K562 (cell line): ENCODE data around the gene ZBTB20. TPM values are rescaled to one million over a fixed set of nuclear protein-coding genes. Genes with fewer than 3 reads are reported as not detected.

ENCODE experiments used
- ATAC-seq: fragments of 200-7000 bp; cut with Tn5 transposase; 3 replicates; pipeline ENCODE4 v1.9.1; 2020; ENCODE audit warnings: moderate library complexity
- BruUV-seq: library from RNA; stranded (reverse); fragments of 400-500 nt; replicated peaks from 2 replicates; lab custom pipeline; 2021; lab: Mats Ljungman, UMichigan
- CTCF ChIA-PET: fragments of 300-600 bp; formaldehyde crosslinking; extraction: SDS; loops from one replicate; lab custom pipeline; 2021; ENCODE audit warnings: low intra/inter-chr PET ratio; lab: Yijun Ruan, JAX
- POLR2A ChIA-PET: fragments of 300-600, 350-650 bp; sonication (Branson Sonifier 250); formaldehyde crosslinking; extraction: SDS; loops from one replicate; lab custom pipeline; 2021; ENCODE audit warnings: antibody characterized with exemption, inconsistent platforms; lab: Yijun Ruan, JAX
- DNase-seq, 4 experiments: peaks; one replicate each; pipeline versions ENCODE4 v3.0.0 to v3.0.0-alpha.2; 2011 to 2018; ENCODE audit warnings: low spot score in 3 of 4, mixed read lengths in 3 of 4; ENCODE audit errors: extremely low read depth in 1 of 4
- FAIRE-seq: peaks from 2 replicates; lab custom pipeline; 2011; peaks lifted over from hg19 to GRCh38; lab: Jason Lieb, UNC
- H2AFZ ChIP-seq: 2 replicates; pipeline ENCODE4 v1.6.0; 2011; ENCODE audit warnings: low read depth, low read length, control low read depth, inconsistent platforms
- H3K27ac ChIP-seq: fragments of 200-600 bp; 3 replicates; pipeline ENCODE4 v1.8.0; 2011; ENCODE audit warnings: low read depth, mild to moderate bottlenecking, control low read depth, inconsistent platforms, low read length, moderate library complexity, mixed read lengths; ENCODE audit errors: extremely low read depth
- H3K27me3 ChIP-seq, 2 experiments: fragments of 300-600 bp in 1 of 2; 2 replicates in 1 of 2; 3 replicates in 1 of 2; pipeline versions ENCODE4 v1.6.0 to v1.8.0; 2011; ENCODE audit warnings: inconsistent platforms in 2 of 2, low read length in 2 of 2, mild to moderate bottlenecking in 1 of 2, mixed read lengths in 1 of 2, moderate library complexity in 1 of 2; ENCODE audit not compliant: control insufficient read depth in 2 of 2, insufficient read depth in 2 of 2
- H3K36me3 ChIP-seq: fragments of 300-600 bp; 3 replicates; pipeline ENCODE4 v1.8.0; 2011; ENCODE audit warnings: mild to moderate bottlenecking, low read length, inconsistent platforms; ENCODE audit not compliant: control insufficient read depth, insufficient read depth
- H3K4me1 ChIP-seq, 2 experiments: fragments of 200-600 bp in 1 of 2; replicated peaks in 1 of 2; 2 replicates in 1 of 2; 3 replicates in 1 of 2; pipeline versions ENCODE4 v1.5.1 to v1.8.0; 2011; ENCODE audit warnings: inconsistent platforms in 2 of 2, low read length in 2 of 2, mild to moderate bottlenecking in 1 of 2, mixed read lengths in 1 of 2, moderate library complexity in 1 of 2; ENCODE audit not compliant: control insufficient read depth in 2 of 2, insufficient read depth in 2 of 2
- H3K4me2 ChIP-seq: 2 replicates; pipeline ENCODE4 v1.6.1; 2011; ENCODE audit warnings: low read length, control low read depth, inconsistent platforms, mixed read lengths; ENCODE audit not compliant: insufficient read depth
- H3K4me3 ChIP-seq: fragments of 200-600 bp; sonication (generic), shearing (Covaris generic); 2 replicates; pipeline ENCODE4 v1.5.1; 2016; ENCODE audit warnings: control low read depth, inconsistent platforms
- H3K79me2 ChIP-seq: fragments of 200-600 bp; 3 replicates; pipeline ENCODE4 v1.8.0; 2011; ENCODE audit warnings: low read length, inconsistent platforms; ENCODE audit not compliant: control insufficient read depth, insufficient read depth
- H3K9ac ChIP-seq, 2 experiments: 2 replicates each; pipeline versions ENCODE4 v1.6.0 to v1.6.1; 2011; ENCODE audit warnings: low read depth in 2 of 2, low read length in 2 of 2, control low read depth in 1 of 2, inconsistent platforms in 1 of 2, mild to moderate bottlenecking in 1 of 2, mixed read lengths in 1 of 2; ENCODE audit not compliant: insufficient read depth in 1 of 2
- H3K9me1 ChIP-seq: one replicate; pipeline ENCODE4 v1.6.0; 2011; ENCODE audit warnings: inconsistent platforms, mild to moderate bottlenecking, low read length, moderate library complexity; ENCODE audit not compliant: control insufficient read depth, insufficient read depth
- H3K9me3 ChIP-seq: replicated peaks from 2 replicates; pipeline ENCODE4 v1.5.1; 2011; ENCODE audit warnings: low read depth, low read length, inconsistent platforms; ENCODE audit not compliant: control insufficient read depth, insufficient read depth
- H4K20me1 ChIP-seq: replicated peaks from 2 replicates; pipeline ENCODE4 v1.6.1; 2011; ENCODE audit warnings: low read length, inconsistent platforms, mixed read lengths; ENCODE audit not compliant: control insufficient read depth, insufficient read depth
- AFF1 ChIP-seq, 2 experiments: fragments of 450-650 bp; IDR thresholded peaks; 2 replicates each; pipeline ENCODE4 v1.6.1; 2018; ENCODE audit warnings: mild to moderate bottlenecking in 2 of 2, low read depth in 1 of 2; ENCODE audit not compliant: partially characterized antibody in 2 of 2
- ATF4 ChIP-seq: fragments of 450-650 bp; formaldehyde crosslinking; IDR thresholded peaks from 2 replicates; pipeline ENCODE4 v1.4.0; 2022; ENCODE audit warnings: mild to moderate bottlenecking, moderate library complexity
- ELF4 ChIP-seq: fragments of 450-650 bp; formaldehyde crosslinking; IDR thresholded peaks from 2 replicates; pipeline ENCODE4 v1.4.0; 2022; ENCODE audit warnings: missing genetic modification characterization
- FOSL1 ChIP-seq: fragments of 200-800 bp; sonication (Bioruptor generic); conservative IDR thresholded peaks from 2 replicates; pipeline ENCODE4 v1.6.1; 2016; ENCODE audit warnings: missing genetic modification characterization, missing compliant biosample characterization
- GABPA ChIP-seq: fragments of 200-800 bp; sonication (Bioruptor generic); conservative IDR thresholded peaks from 2 replicates; pipeline ENCODE4 v1.6.1; 2016; ENCODE audit warnings: low read depth, missing genetic modification characterization, missing compliant biosample characterization
- GATA2 ChIP-seq: sonication (generic); formaldehyde crosslinking; IDR thresholded peaks from 2 replicates; pipeline ENCODE4 v1.4.0; 2020; ENCODE audit warnings: mild to moderate bottlenecking, missing genetic modification reagents
- GATAD2B ChIP-seq: fragments of 450-650 bp; IDR thresholded peaks from 2 replicates; pipeline ENCODE4 v1.6.1; 2017; ENCODE audit warnings: mild to moderate bottlenecking, borderline replicate concordance
- GTF2A2 ChIP-seq: IDR thresholded peaks from 2 replicates; pipeline ENCODE4 v1.6.1; 2016; ENCODE audit warnings: mild to moderate bottlenecking, missing genetic modification characterization, missing compliant biosample characterization
- MAFK ChIP-seq: IDR thresholded peaks from 2 replicates; pipeline ENCODE4 v1.6.1; 2011; ENCODE audit warnings: low read length, improper control_type of control experiment
- RBFOX2 ChIP-seq: fragments of 200-400 bp; formaldehyde crosslinking; IDR thresholded peaks from 2 replicates; pipeline ENCODE4 v1.6.1; 2017; ENCODE audit warnings: low read depth, mild to moderate bottlenecking, low read length, moderate library complexity
- ZC3H8 ChIP-seq: fragments of 450-650 bp; IDR thresholded peaks from 2 replicates; pipeline ENCODE4 v1.6.1; 2017
- ZNF609 ChIP-seq: sonication (generic); formaldehyde crosslinking; IDR thresholded peaks from 2 replicates; pipeline ENCODE4 v1.8.1; 2023; ENCODE audit warnings: missing genetic modification reagents, mild to moderate bottlenecking, borderline replicate concordance
- ZNF778 ChIP-seq: fragments of 450-650 bp; formaldehyde crosslinking; IDR thresholded peaks from 2 replicates; pipeline ENCODE4 v1.4.0; 2020; ENCODE audit warnings: mild to moderate bottlenecking, moderate library complexity
- WGBS: fragments of 100-300 bp; shearing (Covaris generic); methylation state at CpG from one replicate; pipeline ENCODE4 v1.1.6; 2016; ENCODE audit warnings: low coverage, mixed read lengths; ENCODE audit not compliant: insufficient coverage; ENCODE audit errors: missing lambda C conversion rate; 5-methylcytosine and 5-hydroxymethylcytosine counted together
- in situ Hi-C: fragments of 300-500 bp; cut with MboI; formaldehyde crosslinking; loops from 4 replicates; pipeline ENCODE4 v1.15.0; 2018; ENCODE audit warnings: inconsistent platforms, mixed read lengths
- intact Hi-C: fragments of 100-400 bp; cut with micrococcal nuclease; formaldehyde crosslinking; loops from 2 replicates; pipeline ENCODE4 v1.14.2; 2022
- polyA plus RNA-seq, 8 experiments: library from polyadenylated mRNA; depleted of rRNA in 4 of 8; stranded (reverse) in 5 of 8; unstranded in 3 of 8; fragments of >200 nt; fragmentation: Nextera tagmentation in 2 of 8; fragmentation: Illumina TruSeq in 1 of 8; extraction: Ambion mirVana in 2 of 8; extraction: Trizol in 1 of 8; gene quantifications; 2 replicates each; pipeline versions ENCODE4 v1.2.1 to v1.2.3, GENCODE V29; 2011 to 2014; ENCODE audit warnings: inconsistent platforms in 1 of 8, missing spikeins in 1 of 8
- total RNA-seq, 7 experiments: library from RNA; depleted of rRNA in 6 of 7; stranded (reverse); fragments of >200 nt in 6 of 7; fragmentation: Illumina TruSeq in 2 of 7; extraction: Trizol in 2 of 7; gene quantifications; 2 replicates each; pipeline versions ENCODE4 v1.2.1 to v1.2.3, GENCODE V29; 2011 to 2021; ENCODE audit warnings: low replicate concordance in 1 of 7

The ZBTB20 gene
- total and polyA plus RNA-seq, 9 of the 15 experiments (the other 6 are each of a cell fraction or from before 2014, with no cell fraction given) = 0.17 to 1.7 (median 0.45) TPM

- no peak overlapping the region for H3K9ac ChIP-seq
- ATAC-seq = no peak
- H3K27ac ChIP-seq = no peak overlapping the region
- BruUV-seq = no TSS peak
- POLR2A ChIA-PET = no interaction called here
- no peaks in the 10 kb centered on the region for H3K79me2 ChIP-seq
- H3K9me3 ChIP-seq = no peaks in the 10 kb centered on the region
- intact Hi-C loops (no loop called here), in situ Hi-C loops (no loop called here)
- no peak for DNase-seq
- H2AFZ ChIP-seq = no peak overlapping the region
- CTCF ChIA-PET = no interaction called here
- 25% methylated on average over 1 of the region's 1 CpG for WGBS
- no peak overlapping the region for H3K4me2 ChIP-seq
- no peaks in the 10 kb centered on the region for H4K20me1 ChIP-seq
- no peak for FAIRE-seq
- H3K4me3 ChIP-seq = no peak overlapping the region
- H3K9me1 ChIP-seq = no peaks in the 10 kb centered on the region
- no peaks in the 10 kb centered on the region for H3K4me1 ChIP-seq
- H3K27me3 ChIP-seq = no peaks in the 10 kb centered on the region
- no peaks in the 10 kb centered on the region for H3K36me3 ChIP-seq
- TF ChIP-seq ELF4 (CRISPR knock-in tag) = no peak
- no peak for TF ChIP-seq GABPA (tag)
- no peak for TF ChIP-seq ATF4 (CRISPR knock-in tag)
- no peak for TF ChIP-seq MAFK
- TF ChIP-seq GATAD2B = no peak
- no peak for TF ChIP-seq FOSL1 (tag)
- TF ChIP-seq GATA2 (CRISPR knock-in tag) = no peak
- TF ChIP-seq ZNF609 (CRISPR knock-in tag) = no peak
- no peak for TF ChIP-seq ZNF778
- TF ChIP-seq AFF1 (IDR thresholded peaks at IDR 0.05; ENCODE audit: low read depth in 1 of 2, partially characterized antibody in 2 of 2) = no peak
- no peak for TF ChIP-seq GTF2A2
- no peak for TF ChIP-seq ZC3H8
- no peak for TF ChIP-seq RBFOX2
These were observed 466.8 kb downstream of the ZBTB20 start for GRCh38 chr3:114680299-114680698.
